HepG2 (cell line): ENCODE measurements around the gene MAGI1. TPM values are rescaled to one million over a fixed set of nuclear protein-coding genes. Genes with fewer than 3 reads are reported as not detected.

ENCODE experiments used
- CBX2 ChIP-seq, 2 experiments: fragments of 200-600 bp in 1 of 2; sonication (generic); formaldehyde crosslinking in 1 of 2; IDR thresholded peaks; 2 replicates each; pipeline versions ENCODE4 v1.7.0 to v1.8.1; 2018 to 2022; ENCODE audit warnings: low read depth in 2 of 2, low read length in 1 of 2, mild to moderate bottlenecking in 1 of 2, missing genetic modification reagents in 1 of 2
- NR0B2 ChIP-seq: sonication (generic); formaldehyde crosslinking; IDR thresholded peaks from 2 replicates; pipeline ENCODE4 v1.4.0; 2020; ENCODE audit warnings: mild to moderate bottlenecking, missing genetic modification reagents
- NR2F6 ChIP-seq, 2 experiments: IDR thresholded peaks; 2 replicates each; pipeline ENCODE4 v1.6.1; 2016; ENCODE audit warnings: antibody characterized with exemption in 1 of 2, mild to moderate bottlenecking in 1 of 2
- SALL2 ChIP-seq: sonication (generic); formaldehyde crosslinking; IDR thresholded peaks from 2 replicates; pipeline ENCODE4 v1.8.1; 2023; ENCODE audit warnings: mild to moderate bottlenecking, missing genetic modification reagents, inconsistent platforms
- TRIM22 ChIP-seq: fragments of 450-650 bp; IDR thresholded peaks from 2 replicates; pipeline ENCODE4 v1.6.1; 2017
- ZBTB34 ChIP-seq: sonication (generic); formaldehyde crosslinking; IDR thresholded peaks from 2 replicates; pipeline ENCODE4 v1.8.0; 2022; ENCODE audit warnings: mild to moderate bottlenecking, missing genetic modification reagents
- ZBTB39 ChIP-seq: sonication (generic); formaldehyde crosslinking; IDR thresholded peaks from 2 replicates; pipeline ENCODE4 v1.5.0; 2020; ENCODE audit warnings: missing genetic modification reagents
- ZFP82 ChIP-seq: sonication (generic); formaldehyde crosslinking; IDR thresholded peaks from 2 replicates; pipeline ENCODE4 v1.5.1; 2020; ENCODE audit warnings: mild to moderate bottlenecking, missing genetic modification reagents, borderline replicate concordance
- ZNF609 ChIP-seq: sonication (generic); formaldehyde crosslinking; IDR thresholded peaks from 2 replicates; pipeline ENCODE4 v1.4.0; 2020; ENCODE audit warnings: mild to moderate bottlenecking, missing genetic modification reagents, borderline replicate concordance
- polyA plus RNA-seq, 8 experiments: library from polyadenylated mRNA; depleted of rRNA in 3 of 8; stranded (reverse) in 7 of 8; unstranded in 1 of 8; fragments of >200 nt; fragmentation: Illumina TruSeq in 4 of 8; extraction: Trizol in 4 of 8; gene quantifications; 2 replicates each; pipeline versions ENCODE4 v1.2.1 to v1.2.3, GENCODE V29; 2011 to 2016; ENCODE audit warnings: low read depth in 4 of 8, missing spikeins in 1 of 8, mixed read lengths in 1 of 8; ENCODE audit not compliant: insufficient read depth in 1 of 8
- total RNA-seq, 5 experiments: library from RNA; depleted of rRNA; stranded (reverse); fragments of >200 nt; fragmentation: Illumina TruSeq; extraction: Trizol; gene quantifications; 2 replicates each; pipeline ENCODE4 v1.2.3, GENCODE V29; 2016; ENCODE audit warnings: low read depth in 1 of 5

Gene MAGI1
- total and polyA plus RNA-seq, 2 of the 13 experiments (the other 11 are each of a cell fraction or from before 2014, with no cell fraction given): 22.2 to 26.0 TPM

GRCh38 chr3:66038726-66039589 is at the start of gene MAGI1 (continued):
- peak; percentile 15; the same call in 1 of the 2 replicates for TF ChIP-seq ZBTB39 (CRISPR knock-in tag)
- no peak for TF ChIP-seq CBX2 (IDR thresholded peaks at IDR 0.05; ENCODE audit: low read depth, low read length)
- TF ChIP-seq CBX2 (CRISPR knock-in tag; IDR thresholded peaks at IDR 0.05; ENCODE audit: low read depth): no peak
- no peak for TF ChIP-seq TRIM22
- TF ChIP-seq NR2F6 (IDR thresholded peaks at IDR 0.05): no peak
- 0 out of 2 replicates have a peak, but pooled peaks have one; percentile 4 for TF ChIP-seq NR2F6 (CRISPR knock-in tag; IDR thresholded peaks at IDR 0.05)
- peak; percentile 32; the same call in 1 of the 2 replicates for TF ChIP-seq ZNF609 (CRISPR knock-in tag)
- TF ChIP-seq NR0B2 (CRISPR knock-in tag): peak; percentile 37; the same call in 1 of the 2 replicates
- no peak for TF ChIP-seq ZFP82 (CRISPR knock-in tag)
- no peak for TF ChIP-seq SALL2
- 0 out of 2 replicates have a peak, but pooled peaks have one; percentile 40 for TF ChIP-seq ZBTB34 (CRISPR knock-in tag)
